Upper lobe of right lung (tissue), 1 donor: ENCODE data around the gene TTBK2. TPM values are rescaled to one million over a fixed set of nuclear protein-coding genes. Genes with fewer than 3 reads are reported as not detected.

Experiments
- ATAC-seq: fragments of 200-7000 bp; cut with Tn5 transposase; one replicate; pipeline ENCODE4 v1.9.1; 2020; ENCODE audit warnings: mild to moderate bottlenecking, moderate library complexity
- DNase-seq: peaks from one replicate; pipeline ENCODE4 v3.0.0-alpha.2; 2020
- H3K27ac ChIP-seq: fragments of 200-600 bp; one replicate; pipeline ENCODE4 v1.8.0; 2022
- H3K27me3 ChIP-seq: fragments of 200-600 bp; one replicate; pipeline ENCODE4 v1.8.0; 2022; ENCODE audit warnings: mild to moderate bottlenecking
- H3K36me3 ChIP-seq: fragments of 200-600 bp; one replicate; pipeline ENCODE4 v1.8.0; 2022
- H3K4me1 ChIP-seq: fragments of 200-600 bp; one replicate; pipeline ENCODE4 v1.8.0; 2022
- H3K4me3 ChIP-seq: fragments of 200-600 bp; one replicate; pipeline ENCODE4 v1.8.0; 2022; ENCODE audit warnings: mild to moderate bottlenecking
- H3K9me3 ChIP-seq: fragments of 200-600 bp; one replicate; pipeline ENCODE4 v1.8.0; 2022
- intact Hi-C: fragments of 100-400 bp; cut with DNase I; formaldehyde crosslinking; loops from one replicate; pipeline ENCODE4 v1.11.0; 2022
- total RNA-seq: library from RNA; stranded (reverse); fragmentation: NEBNext Ultra II Directional; extraction: Animal tissue kit (Norgen Biotek cat#: 25700); gene quantifications from one replicate; pipeline ENCODE4 v1.2.1, GENCODE V29; 2021
- TF ChIP-seq, protein P1 (sequence below): fragments of 200-600 bp; IDR thresholded peaks from one replicate; pipeline ENCODE4 v1.8.0; 2022; ENCODE audit warnings: antibody characterized with exemption
- donor health status: DM: no; HTN: yes; CAD: no; lungs with severe emphysema.

TTBK2 gene
- total RNA-seq, 1 donor from 2014 or later: 19.1 TPM

DNA sequence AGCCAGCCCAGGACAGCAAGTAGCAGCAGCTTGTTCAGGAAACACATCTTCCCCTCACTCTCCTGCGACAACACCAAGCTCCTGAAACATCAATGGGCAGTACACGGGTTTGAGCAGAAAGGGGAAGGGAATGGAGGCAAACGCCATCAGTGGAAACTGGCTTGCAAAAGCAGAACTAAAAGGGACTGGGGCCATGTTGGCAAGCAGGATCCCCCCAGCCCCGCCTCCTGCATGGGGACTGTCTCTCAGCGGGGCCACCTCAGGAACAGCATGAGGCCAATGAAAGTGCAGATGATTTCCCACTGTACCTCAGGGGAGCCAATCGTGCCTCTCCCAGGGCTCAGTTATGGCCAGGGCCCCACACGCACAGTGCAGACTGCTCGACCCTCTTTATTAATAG is 190.4 kb downstream of the TTBK2 start:
- intact Hi-C loops: no loop called here
- ATAC-seq (no peak), DNase-seq (no peak)
- peaks cover 96% of the 10 kb centered on the region for H3K36me3 ChIP-seq
- H3K4me3 ChIP-seq: no peak overlapping the region
- H3K27me3 ChIP-seq: no peaks in the 10 kb centered on the region
- TF ChIP-seq, protein P1, sequence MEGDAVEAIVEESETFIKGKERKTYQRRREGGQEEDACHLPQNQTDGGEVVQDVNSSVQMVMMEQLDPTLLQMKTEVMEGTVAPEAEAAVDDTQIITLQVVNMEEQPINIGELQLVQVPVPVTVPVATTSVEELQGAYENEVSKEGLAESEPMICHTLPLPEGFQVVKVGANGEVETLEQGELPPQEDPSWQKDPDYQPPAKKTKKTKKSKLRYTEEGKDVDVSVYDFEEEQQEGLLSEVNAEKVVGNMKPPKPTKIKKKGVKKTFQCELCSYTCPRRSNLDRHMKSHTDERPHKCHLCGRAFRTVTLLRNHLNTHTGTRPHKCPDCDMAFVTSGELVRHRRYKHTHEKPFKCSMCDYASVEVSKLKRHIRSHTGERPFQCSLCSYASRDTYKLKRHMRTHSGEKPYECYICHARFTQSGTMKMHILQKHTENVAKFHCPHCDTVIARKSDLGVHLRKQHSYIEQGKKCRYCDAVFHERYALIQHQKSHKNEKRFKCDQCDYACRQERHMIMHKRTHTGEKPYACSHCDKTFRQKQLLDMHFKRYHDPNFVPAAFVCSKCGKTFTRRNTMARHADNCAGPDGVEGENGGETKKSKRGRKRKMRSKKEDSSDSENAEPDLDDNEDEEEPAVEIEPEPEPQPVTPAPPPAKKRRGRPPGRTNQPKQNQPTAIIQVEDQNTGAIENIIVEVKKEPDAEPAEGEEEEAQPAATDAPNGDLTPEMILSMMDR: no peak
- no peak overlapping the region for H3K27ac ChIP-seq
- no peaks in the 10 kb centered on the region for H3K9me3 ChIP-seq
- peaks cover 5% of the 10 kb centered on the region for H3K4me1 ChIP-seq

DNA sequence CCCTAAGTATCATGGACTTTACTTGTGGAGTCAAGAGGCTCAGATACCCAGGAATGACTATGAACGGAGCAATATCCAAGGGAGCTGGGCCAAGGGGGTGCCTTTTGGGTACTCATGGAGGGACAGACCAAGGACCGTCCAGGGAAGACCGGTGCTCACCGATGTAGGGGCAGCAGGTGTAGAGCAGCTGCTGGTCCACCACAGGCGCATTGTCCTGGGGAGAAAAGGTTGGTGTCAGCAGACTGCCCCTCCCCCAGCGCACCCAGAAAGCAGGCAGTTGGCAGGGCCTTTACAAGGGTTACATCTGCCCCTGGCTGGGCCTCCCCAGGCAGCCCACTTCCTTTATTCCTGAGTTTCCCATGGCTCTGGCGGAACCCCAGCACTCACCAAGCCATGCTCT is 191.2 kb downstream of the TTBK2 start:
- Histone ChIP-seq H3K36me3 (peaks cover 98% of the 10 kb centered on the region), H3K27me3 (no peaks in the 10 kb centered on the region), H3K4me1 (peaks cover 4% of the 10 kb centered on the region), H3K27ac (no peak overlapping the region), H3K4me3 (no peak overlapping the region), H3K9me3 (no peaks in the 10 kb centered on the region)
- ATAC-seq: no peak
- TF ChIP-seq, protein P1: no peak
- no peak for DNase-seq
- intact Hi-C loops: no loop called here

DNA sequence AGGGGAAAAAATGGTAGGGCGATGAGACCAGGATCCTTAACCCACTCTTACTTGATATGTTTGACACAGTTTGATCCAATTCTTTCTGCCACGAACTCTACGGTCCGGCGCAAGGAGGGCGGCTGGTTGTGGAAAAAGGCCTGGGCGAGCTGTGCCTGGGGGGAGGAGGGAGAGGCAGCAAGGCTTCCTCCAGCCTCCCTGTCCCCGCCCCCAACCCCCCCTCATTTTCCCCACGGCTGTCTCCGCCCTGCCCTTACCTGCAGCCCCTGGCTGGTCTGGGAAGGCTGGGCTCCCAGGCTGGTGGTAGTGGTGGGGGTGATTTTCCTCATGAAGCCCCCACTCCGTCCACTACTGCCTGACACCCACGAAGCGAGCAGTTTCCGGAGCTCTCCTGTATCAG is 191.6 kb downstream of the TTBK2 start:
- intact Hi-C loops: no loop called here
- ATAC-seq (no peak), DNase-seq (no peak)
- H3K27me3 ChIP-seq: no peaks in the 10 kb centered on the region
- H3K4me1 ChIP-seq: peaks cover 4% of the 10 kb centered on the region
- H3K4me3 ChIP-seq: no peak overlapping the region
- no peak overlapping the region for H3K27ac ChIP-seq
- H3K36me3 ChIP-seq: peaks cover 98% of the 10 kb centered on the region
- TF ChIP-seq, protein P1: no peak
- no peaks in the 10 kb centered on the region for H3K9me3 ChIP-seq

DNA sequence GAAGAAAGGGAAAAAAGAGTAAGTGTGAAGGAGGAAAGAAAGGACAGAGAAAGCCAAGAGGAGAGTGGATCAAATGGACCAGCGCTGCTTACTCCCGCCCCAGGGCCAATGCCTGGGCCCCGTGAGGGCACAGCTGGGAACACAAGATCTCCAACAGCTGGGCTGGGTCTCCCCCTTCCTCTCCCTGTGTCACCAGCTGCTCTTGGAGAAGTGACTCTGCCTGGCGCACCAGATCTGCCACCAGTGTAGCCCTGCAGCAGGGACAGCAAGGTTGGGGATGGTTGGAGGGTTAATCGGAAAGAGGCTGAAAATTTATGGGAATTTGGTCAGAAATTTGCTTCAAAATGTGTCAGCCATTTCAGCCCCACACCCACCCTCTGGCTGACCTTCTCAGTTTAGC is 192.0 kb downstream of the TTBK2 start:
- no peak for DNase-seq
- TF ChIP-seq, protein P1: no peak
- intact Hi-C loops: no loop called here
- Histone ChIP-seq H3K4me3 (no peak overlapping the region), H3K36me3 (peaks cover 98% of the 10 kb centered on the region), H3K4me1 (peaks cover 4% of the 10 kb centered on the region), H3K27ac (no peak overlapping the region), H3K27me3 (no peaks in the 10 kb centered on the region), H3K9me3 (no peaks in the 10 kb centered on the region)
- ATAC-seq: no peak

DNA sequence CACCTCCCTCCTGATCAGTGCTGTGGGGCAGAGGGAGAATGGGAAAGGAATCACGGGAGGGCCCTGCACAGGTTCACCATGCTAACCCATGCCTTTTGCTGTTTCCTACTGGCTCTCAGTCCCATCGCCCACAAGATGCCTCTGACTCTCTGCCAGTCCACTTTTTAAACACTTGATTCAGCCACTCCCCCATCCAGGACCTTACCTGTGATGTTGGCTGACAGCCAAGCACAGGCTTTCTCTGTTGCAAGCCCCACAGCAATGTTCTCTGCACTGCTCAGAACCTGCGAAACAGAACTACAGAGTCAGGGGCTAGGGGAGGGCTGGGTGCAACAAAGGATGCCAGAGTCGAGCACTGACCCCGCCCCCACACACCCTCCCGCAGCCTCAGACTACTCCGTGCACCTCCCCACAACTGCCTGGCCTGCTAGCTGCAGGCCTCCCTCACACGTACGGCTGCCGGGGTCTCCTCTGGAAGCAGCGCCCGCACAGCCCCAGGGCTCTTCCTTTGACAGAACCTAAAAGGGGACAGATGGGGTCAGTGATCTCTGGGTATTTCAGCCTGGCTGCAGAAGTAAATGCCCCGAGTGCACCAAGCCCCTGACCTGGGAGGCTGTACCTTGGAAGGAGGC is 192.7 kb downstream of the TTBK2 start:
- TF ChIP-seq, protein P1: no peak
- H3K9me3 ChIP-seq: no peaks in the 10 kb centered on the region
- DNase-seq: peak; percentile 80
- intact Hi-C loops: no loop called here
- ATAC-seq: peak; percentile 74
- H3K4me1 ChIP-seq: peaks cover 4% of the 10 kb centered on the region
- H3K27ac ChIP-seq: no peak overlapping the region
- no peak overlapping the region for H3K4me3 ChIP-seq
- no peaks in the 10 kb centered on the region for H3K27me3 ChIP-seq
- H3K36me3 ChIP-seq: peaks cover 98% of the 10 kb centered on the region

DNA sequence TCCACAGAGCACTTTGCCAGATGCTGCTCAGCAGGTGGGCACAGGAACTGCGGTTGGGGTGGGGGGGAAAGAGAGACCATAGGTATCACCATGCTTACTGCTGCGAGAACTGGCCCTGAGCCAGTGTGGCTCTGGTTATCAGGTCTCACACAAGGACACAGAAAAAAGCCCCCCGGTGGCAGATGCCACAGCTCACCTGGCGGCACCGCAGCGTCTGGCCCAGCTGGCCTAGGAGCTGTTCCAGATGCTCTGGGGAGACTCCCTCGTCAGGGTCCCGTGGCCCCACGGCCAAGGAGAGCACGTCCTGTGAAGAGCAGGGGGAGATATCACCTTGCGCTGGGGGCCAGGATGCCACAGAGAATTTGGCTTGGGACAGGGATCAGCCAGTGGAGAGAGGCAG is 194.5 kb downstream of the TTBK2 start:
- intact Hi-C loops: no loop called here
- Histone ChIP-seq H3K36me3 (peaks cover 96% of the 10 kb centered on the region), H3K9me3 (no peaks in the 10 kb centered on the region), H3K4me1 (peaks cover 4% of the 10 kb centered on the region), H3K27me3 (no peaks in the 10 kb centered on the region), H3K27ac (no peak overlapping the region), H3K4me3 (no peak overlapping the region)
- TF ChIP-seq, protein P1: no peak
- ATAC-seq (no peak), DNase-seq (no peak)
